ENCODE data around the gene IPMK. TPM values are rescaled to one million over a fixed set of nuclear protein-coding genes. Genes with fewer than 3 reads are reported as not detected.

The IPMK gene
- total RNA-seq, 1 experiment from 2014 or later = 7.2 TPM

DNA sequence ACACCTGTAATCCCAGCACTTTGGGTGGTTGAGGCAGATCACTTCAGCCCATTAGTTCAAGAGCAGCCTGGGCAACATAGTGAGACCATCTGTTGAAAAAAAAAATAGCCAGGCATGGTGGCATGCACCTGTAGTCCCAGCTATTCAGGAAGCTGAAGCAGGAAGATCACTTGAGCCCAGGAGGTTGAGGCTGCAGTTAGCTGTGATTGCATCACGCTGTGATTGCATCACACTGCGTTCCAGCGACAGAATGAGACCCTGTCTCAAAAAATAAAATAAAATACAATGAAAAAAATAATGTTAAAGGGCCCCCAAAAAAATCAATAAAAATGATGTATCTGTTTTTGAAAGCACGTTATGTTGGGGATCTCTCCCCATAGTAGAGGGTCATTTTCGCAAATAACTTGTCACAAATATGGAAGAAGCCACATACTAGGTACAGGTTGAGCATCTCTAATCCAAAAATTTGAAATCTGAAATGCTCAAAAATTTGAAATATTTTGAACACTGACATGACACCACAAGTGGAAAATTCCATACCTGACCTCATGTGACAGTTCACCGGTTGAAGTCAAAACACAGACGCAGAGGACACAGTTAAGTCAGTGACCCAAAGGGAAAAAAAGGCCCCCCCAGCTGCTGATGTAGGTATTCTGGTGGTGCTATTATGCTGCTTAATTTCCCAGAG is 10.7 kb upstream of the IPMK start:
- no peak overlapping the region for H3K27ac ChIP-seq (ENCODE audit: insufficient read length, low read depth, low read length)
- H2BK15ac ChIP-seq (ENCODE audit: low read depth, low read length) = no peak overlapping the region

More for the DNA sequence above, 10.7 kb upstream of the IPMK start:
- H3K23ac ChIP-seq (ENCODE audit: insufficient read length, low read depth, low read length) = no peak overlapping the region
- no peak overlapping the region for H3T11ph ChIP-seq (ENCODE audit: low read length)
- H3K9ac ChIP-seq (ENCODE audit: extremely low read depth, insufficient read length, low read length) = no peak overlapping the region
- H2BK12ac ChIP-seq (ENCODE audit: insufficient read length, low read depth, low read length) = no peak overlapping the region
- no peak overlapping the region for H2AFZ ChIP-seq (ENCODE audit: low read length)
- no peak overlapping the region for H3K27ac Mint-ChIP-seq
- no peak overlapping the region for H3K14ac ChIP-seq (ENCODE audit: insufficient read depth, low read length)
- no peaks in the 10 kb centered on the region for H3K4me1 ChIP-seq (ENCODE audit: insufficient read depth, low read length)
- no CpG with 5 or more reads among the region's 7 CpGs for WGBS (ENCODE audit: extremely low coverage, insufficient read length, low lambda C conversion rate)
- no peak overlapping the region for H4K91ac ChIP-seq (ENCODE audit: insufficient read length, low read depth, low read length)
- H3K9me3 Mint-ChIP-seq = no peaks in the 10 kb centered on the region
- no peak overlapping the region for H4K8ac ChIP-seq (replicated peaks; ENCODE audit: insufficient read length, low read depth, low read length)
- no peak overlapping the region for H3K4me3 Mint-ChIP-seq
- H3K4ac ChIP-seq (ENCODE audit: low read depth, low read length) = no peak overlapping the region
- H2BK120ac ChIP-seq (ENCODE audit: low read depth, low read length, poor library complexity, severe bottlenecking) = no peak overlapping the region
- H3K36me3 Mint-ChIP-seq (ENCODE audit: insufficient read depth in 1 of 3, low read depth in 3 of 3) = peaks cover 2 to 16% (median 4%) of the 10 kb centered on the region in 3 experiments; a peak in 5 of 7 replicates
- H3K23me2 ChIP-seq (ENCODE audit: insufficient read length, low read depth, low read length, poor library complexity, severe bottlenecking) = no peaks in the 10 kb centered on the region
- H3K79me1 ChIP-seq (ENCODE audit: insufficient read depth, low read depth, low read length, poor library complexity, severe bottlenecking) = peaks cover 2% of the 10 kb centered on the region
- H3K4me2 ChIP-seq (ENCODE audit: insufficient read depth, insufficient read length, low read length) = no peak overlapping the region
- H2BK5ac ChIP-seq (ENCODE audit: insufficient read length, low read length) = no peak overlapping the region
- H3K9me3 ChIP-seq (ENCODE audit: control insufficient read depth, low read depth, low read length) = no peaks in the 10 kb centered on the region
- H2AK5ac ChIP-seq (ENCODE audit: insufficient read length, low read length) = no peak overlapping the region
- no peak overlapping the region for H3K56ac ChIP-seq (ENCODE audit: insufficient read length, low read depth, low read length)
- TF ChIP-seq, protein P1, sequence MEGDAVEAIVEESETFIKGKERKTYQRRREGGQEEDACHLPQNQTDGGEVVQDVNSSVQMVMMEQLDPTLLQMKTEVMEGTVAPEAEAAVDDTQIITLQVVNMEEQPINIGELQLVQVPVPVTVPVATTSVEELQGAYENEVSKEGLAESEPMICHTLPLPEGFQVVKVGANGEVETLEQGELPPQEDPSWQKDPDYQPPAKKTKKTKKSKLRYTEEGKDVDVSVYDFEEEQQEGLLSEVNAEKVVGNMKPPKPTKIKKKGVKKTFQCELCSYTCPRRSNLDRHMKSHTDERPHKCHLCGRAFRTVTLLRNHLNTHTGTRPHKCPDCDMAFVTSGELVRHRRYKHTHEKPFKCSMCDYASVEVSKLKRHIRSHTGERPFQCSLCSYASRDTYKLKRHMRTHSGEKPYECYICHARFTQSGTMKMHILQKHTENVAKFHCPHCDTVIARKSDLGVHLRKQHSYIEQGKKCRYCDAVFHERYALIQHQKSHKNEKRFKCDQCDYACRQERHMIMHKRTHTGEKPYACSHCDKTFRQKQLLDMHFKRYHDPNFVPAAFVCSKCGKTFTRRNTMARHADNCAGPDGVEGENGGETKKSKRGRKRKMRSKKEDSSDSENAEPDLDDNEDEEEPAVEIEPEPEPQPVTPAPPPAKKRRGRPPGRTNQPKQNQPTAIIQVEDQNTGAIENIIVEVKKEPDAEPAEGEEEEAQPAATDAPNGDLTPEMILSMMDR (conservative IDR thresholded peaks at IDR 0.05) = no peak
- H3K4me1 Mint-ChIP-seq = peaks cover 3 to 8% of the 10 kb centered on the region in 2 experiments
- no peak overlapping the region for H2BK20ac ChIP-seq (ENCODE audit: low read depth, low read length, poor library complexity, severe bottlenecking)
- no peaks in the 10 kb centered on the region for H3K27me3 ChIP-seq (ENCODE audit: insufficient read depth, low read length)
- H4K5ac ChIP-seq (ENCODE audit: insufficient read length, low read depth, low read length) = no peak overlapping the region
- H4K20me1 ChIP-seq (ENCODE audit: control insufficient read depth, insufficient read depth, insufficient read length) = no peaks in the 10 kb centered on the region
- DNase-seq = no peak
- H3K18ac ChIP-seq (ENCODE audit: insufficient read length, low read depth, low read length) = no peak overlapping the region
- no peaks in the 10 kb centered on the region for H3K27me3 Mint-ChIP-seq (ENCODE audit: low read depth)
- no peaks in the 10 kb centered on the region for H3K79me2 ChIP-seq (ENCODE audit: insufficient read depth, low read length)
